Measurements from ENCODE around the gene AKT1.

GRCh38 chr14:104821229-104821945 lies 25.8 kb upstream of the AKT1 start:
- TF ChIP-seq CTCF (IDR thresholded peaks at IDR 0.05) (no peak), POLR2A (IDR thresholded peaks at IDR 0.05) (no peak)
